Kidney (tissue), 14 donors: ENCODE data around the gene CPT1A. TPM values are rescaled to one million over a fixed set of nuclear protein-coding genes. Genes with fewer than 3 reads are reported as not detected.

Source experiments
- DNase-seq, 5 donors: peaks; one replicate each; pipeline ENCODE4 v3.0.0-alpha.2; 2013 to 2020
- FAIRE-seq: peaks from 2 replicates; lab custom pipeline; 2012; peaks lifted over from hg19 to GRCh38; lab: Jason Lieb, UNC
- H3K27ac ChIP-seq, 2 donors: one replicate each; pipeline ENCODE4 v1.7.0; 2013; ENCODE audit warnings: low read depth in 2 of 2, low read length in 2 of 2, inconsistent platforms in 1 of 2
- H3K27me3 ChIP-seq: one replicate; pipeline ENCODE4 v1.7.1; 2013; ENCODE audit warnings: low read length, inconsistent platforms; ENCODE audit not compliant: control insufficient read depth, insufficient read depth
- H3K36me3 ChIP-seq, 3 donors: one replicate each; pipeline versions ENCODE4 v1.7.0 to v1.7.1; 2013; ENCODE audit warnings: low read length in 3 of 3, control low read depth in 1 of 3, inconsistent platforms in 1 of 3; ENCODE audit not compliant: insufficient read depth in 3 of 3, control insufficient read depth in 2 of 3
- H3K4me1 ChIP-seq, 3 donors: one replicate each; pipeline versions ENCODE4 v1.7.0 to v1.7.1; 2013; ENCODE audit warnings: low read length in 3 of 3, inconsistent platforms in 1 of 3, low read depth in 1 of 3; ENCODE audit not compliant: control insufficient read depth in 2 of 3, insufficient read depth in 2 of 3
- H3K4me3 ChIP-seq, 3 donors: one replicate each; pipeline versions ENCODE4 v1.7.0 to v1.8.1; 2013; ENCODE audit warnings: low read length in 3 of 3, control low read depth in 1 of 3, inconsistent platforms in 1 of 3
- H3K9ac ChIP-seq, 3 donors: one replicate each; pipeline versions ENCODE4 v1.7.0 to v1.7.1; 2013; ENCODE audit warnings: low read length in 3 of 3, control low read depth in 1 of 3, inconsistent platforms in 1 of 3
- H3K9me3 ChIP-seq, 3 donors: one replicate each; pipeline versions ENCODE4 v1.7.0 to v1.7.1; 2013; ENCODE audit warnings: low read length in 3 of 3, control low read depth in 1 of 3, inconsistent platforms in 1 of 3; ENCODE audit not compliant: control insufficient read depth in 2 of 3, insufficient read depth in 1 of 3
- intact Hi-C: fragments of 100-400 bp; cut with DNase I; formaldehyde crosslinking; loops from one replicate; pipeline ENCODE4 v1.11.1; 2022
- polyA plus RNA-seq: library from polyadenylated mRNA; stranded (reverse); fragments of 350-450 nt; fragmentation: Illumina TruSeq; extraction: RNeasy Lipid Tissue Mini Kit (QIAGEN cat#74804); gene quantifications from one replicate; pipeline ENCODE4 v1.2.3, GENCODE V29; 2014; ENCODE audit warnings: low read depth, low replicate concordance; ENCODE audit not compliant: insufficient read depth
- total RNA-seq: library from RNA; stranded (reverse); fragmentation: NEBNext Ultra II Directional; extraction: Animal tissue kit (Norgen Biotek cat#: 25700); gene quantifications from one replicate; pipeline ENCODE4 v1.2.1, GENCODE V29; 2021
- TF ChIP-seq, protein P1 (sequence below): IDR thresholded peaks from 3 replicates; pipeline ENCODE4 v1.5.1; 2012; ENCODE audit warnings: mild to moderate bottlenecking, moderate library complexity, borderline replicate concordance; ENCODE audit not compliant: insufficient read depth; ENCODE audit errors: extremely low read depth
- donor health status: control.
- donor health status: control.
- donor health status: control.
- donor health status: control.
- donor health status: control.
- donor health status: DM: yes; HTN: yes; CAD: no.
- donor health status: Normal renal cell carcinoma (clear cell type).

CPT1A gene
- total and polyA plus RNA-seq, 2 donors from 2014 or later: 51.3 to 61.5 TPM

- H3K27me3 ChIP-seq: no peaks in the 10 kb centered on the region
- H3K9ac ChIP-seq: no peak overlapping the region
- no peak overlapping the region for H3K4me3 ChIP-seq
- TF ChIP-seq, protein P1, sequence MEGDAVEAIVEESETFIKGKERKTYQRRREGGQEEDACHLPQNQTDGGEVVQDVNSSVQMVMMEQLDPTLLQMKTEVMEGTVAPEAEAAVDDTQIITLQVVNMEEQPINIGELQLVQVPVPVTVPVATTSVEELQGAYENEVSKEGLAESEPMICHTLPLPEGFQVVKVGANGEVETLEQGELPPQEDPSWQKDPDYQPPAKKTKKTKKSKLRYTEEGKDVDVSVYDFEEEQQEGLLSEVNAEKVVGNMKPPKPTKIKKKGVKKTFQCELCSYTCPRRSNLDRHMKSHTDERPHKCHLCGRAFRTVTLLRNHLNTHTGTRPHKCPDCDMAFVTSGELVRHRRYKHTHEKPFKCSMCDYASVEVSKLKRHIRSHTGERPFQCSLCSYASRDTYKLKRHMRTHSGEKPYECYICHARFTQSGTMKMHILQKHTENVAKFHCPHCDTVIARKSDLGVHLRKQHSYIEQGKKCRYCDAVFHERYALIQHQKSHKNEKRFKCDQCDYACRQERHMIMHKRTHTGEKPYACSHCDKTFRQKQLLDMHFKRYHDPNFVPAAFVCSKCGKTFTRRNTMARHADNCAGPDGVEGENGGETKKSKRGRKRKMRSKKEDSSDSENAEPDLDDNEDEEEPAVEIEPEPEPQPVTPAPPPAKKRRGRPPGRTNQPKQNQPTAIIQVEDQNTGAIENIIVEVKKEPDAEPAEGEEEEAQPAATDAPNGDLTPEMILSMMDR: no peak
- intact Hi-C loops: no loop called here
- no peak for FAIRE-seq
- no peaks in the 10 kb centered on the region for H3K4me1 ChIP-seq
- DNase-seq: no peak
- H3K27ac ChIP-seq: no peak overlapping the region
- peaks cover 7 to 49% (median 39%) of the 10 kb centered on the region in 3 donors for H3K36me3 ChIP-seq
- H3K9me3 ChIP-seq: no peaks in the 10 kb centered on the region
Measured at GRCh38 chr11:68770781-68771180, 70.9 kb downstream of the CPT1A start.

GRCh38 chr11:68767672-68768071, 74.0 kb downstream of the CPT1A start:
- Histone ChIP-seq H3K4me3 (no peak overlapping the region), H3K9ac (no peak overlapping the region), H3K4me1 (no peaks in the 10 kb centered on the region), H3K36me3 (peaks cover 2 to 25% (median 24%) of the 10 kb centered on the region in 3 donors), H3K9me3 (no peaks in the 10 kb centered on the region), H3K27ac (no peak overlapping the region), H3K27me3 (no peaks in the 10 kb centered on the region)
- FAIRE-seq: no peak
- no peak for DNase-seq
- TF ChIP-seq, protein P1: no peak
- intact Hi-C loops: no loop called here

- no peak for DNase-seq
- Histone ChIP-seq H3K36me3 (peaks cover 2 to 23% (median 22%) of the 10 kb centered on the region in 3 donors), H3K4me3 (no peak overlapping the region), H3K9me3 (no peaks in the 10 kb centered on the region), H3K4me1 (no peaks in the 10 kb centered on the region), H3K27ac (no peak overlapping the region), H3K27me3 (no peaks in the 10 kb centered on the region), H3K9ac (no peak overlapping the region)
- FAIRE-seq: no peak
- intact Hi-C loops: no loop called here
- TF ChIP-seq, protein P1: no peak
Measured at GRCh38 chr11:68766786-68767185, 74.9 kb downstream of the CPT1A start.

DNA sequence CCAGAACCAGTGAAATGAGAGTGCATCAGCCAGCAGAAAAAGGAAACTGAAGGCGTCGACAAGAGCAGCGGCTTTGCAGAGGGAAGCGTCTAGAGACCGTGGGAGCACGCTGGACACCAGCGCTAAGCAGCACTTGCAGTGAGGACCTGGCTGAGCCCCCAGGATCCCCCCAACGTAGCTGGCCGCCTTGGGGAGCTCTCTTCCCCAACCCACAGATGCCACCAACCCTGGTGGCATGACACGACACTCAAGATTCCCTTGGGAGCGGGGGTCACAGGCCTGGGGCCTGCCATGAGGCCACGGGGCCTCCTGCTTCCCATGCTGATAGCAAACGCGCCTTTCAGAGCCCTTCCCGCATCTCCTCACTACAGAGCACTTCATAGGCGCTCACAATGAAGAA, 77.0 kb downstream of the CPT1A start:
- peaks cover 0 to 17% (median 16%) of the 10 kb centered on the region in 3 donors for H3K36me3 ChIP-seq

More for the DNA sequence above, 77.0 kb downstream of the CPT1A start:
- H3K9ac ChIP-seq: no peak overlapping the region
- TF ChIP-seq, protein P1: no peak
- DNase-seq (no peak), FAIRE-seq (no peak)
- H3K4me3 ChIP-seq: no peak overlapping the region
- no peaks in the 10 kb centered on the region for H3K4me1 ChIP-seq
- no peaks in the 10 kb centered on the region for H3K9me3 ChIP-seq
- intact Hi-C loops: no loop called here
- H3K27ac ChIP-seq: no peak overlapping the region
- H3K27me3 ChIP-seq: no peaks in the 10 kb centered on the region
